Measurements from ENCODE around the gene MFSD12.

GRCh38 chr19:3577723-3578344 lies 20.4 kb upstream of the MFSD12 start:
- TF ChIP-seq CTCF (tag by site-specific recombination; IDR thresholded peaks at IDR 0.05) = no peak
- no peak for TF ChIP-seq ZFP3 (tag by site-specific recombination; IDR thresholded peaks at IDR 0.05; ENCODE audit: low read depth)
- no peak for TF ChIP-seq ZNF10 (tag by site-specific recombination; IDR thresholded peaks at IDR 0.05)
- no peak for TF ChIP-seq ZNF558 (tag by site-specific recombination; IDR thresholded peaks at IDR 0.05)
- TF ChIP-seq ZNF777 (tag by site-specific recombination; IDR thresholded peaks at IDR 0.05; ENCODE audit: borderline replicate concordance) = no peak
- TF ChIP-seq ZNF366 (tag by site-specific recombination; conservative IDR thresholded peaks at IDR 0.05) = no peak

All from HEK293 (cell line).